GM18517 (cell line): ENCODE results near the gene CMIP.

ENCODE experiments used
- ATAC-seq: cut with Tn5 transposase; IDR thresholded peaks from one replicate; pipeline ENCODE4 v1.9.1; 2021; ENCODE audit warnings: mild to moderate bottlenecking, moderate library complexity; ENCODE audit not compliant: unreplicated experiment

CMIP gene

DNA sequence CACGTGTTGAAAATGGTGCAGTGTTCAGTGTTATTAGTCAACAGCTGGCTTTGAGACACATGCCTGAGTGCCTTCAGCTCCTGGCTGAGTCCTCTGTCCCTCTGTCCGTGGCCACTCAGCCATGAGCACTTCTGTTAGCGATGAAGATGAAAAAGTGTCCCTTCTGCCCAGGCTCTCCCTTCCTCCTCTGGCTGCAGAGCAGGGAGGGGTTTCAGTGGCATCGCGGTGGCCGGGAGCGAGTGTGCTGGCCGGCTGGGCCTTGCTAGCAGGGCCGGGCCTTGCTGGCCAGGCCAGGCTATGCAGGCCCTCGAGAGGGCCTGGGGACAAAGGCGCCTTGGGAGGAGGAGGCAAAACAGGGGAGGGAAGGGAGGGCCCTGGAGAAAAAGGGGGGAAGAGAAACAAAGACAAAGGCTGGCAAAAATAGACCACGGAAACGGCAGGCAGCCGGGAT, 47.7 kb downstream of the CMIP start:
- no peak for ATAC-seq

- no peak for ATAC-seq
Observed at GRCh38 chr16:81492965-81493754, 48.6 kb downstream of the CMIP start.

DNA sequence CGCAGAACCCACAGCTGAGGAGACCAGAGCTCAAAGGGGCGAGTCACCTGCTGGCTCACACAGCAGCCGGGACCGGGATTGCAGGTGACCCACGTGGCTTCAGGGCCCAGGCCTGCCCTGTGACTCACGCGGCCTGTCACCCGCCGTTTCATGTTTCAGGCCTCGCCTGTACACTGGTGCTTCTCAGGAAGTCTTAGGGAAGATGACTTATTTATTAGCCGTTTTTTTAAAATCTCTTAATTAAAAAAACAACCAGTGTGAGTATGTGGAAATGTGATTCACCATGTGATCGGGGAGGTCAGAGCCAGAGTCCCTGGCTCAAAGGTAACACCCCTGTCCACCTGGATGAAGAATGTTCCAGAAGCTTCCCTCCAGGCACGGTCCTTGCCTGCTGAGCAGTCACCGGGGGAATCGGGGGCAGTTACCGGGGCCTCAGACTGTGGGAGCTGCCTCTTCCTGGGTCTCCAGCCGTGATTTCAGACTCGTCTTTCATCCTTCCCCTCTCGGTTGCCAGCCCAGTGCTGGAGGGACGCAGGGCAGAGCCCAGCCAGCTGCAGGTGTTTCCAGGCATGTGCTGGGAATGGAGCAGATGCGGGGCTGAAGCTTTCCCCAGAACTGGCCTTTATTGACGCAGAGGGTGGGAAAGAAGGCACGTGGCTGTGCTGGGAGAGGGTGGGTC, 49.3 kb downstream of the CMIP start:
- ATAC-seq: no peak

GRCh38 chr16:81494434-81494806, 49.8 kb downstream of the CMIP start:
- no peak for ATAC-seq

DNA sequence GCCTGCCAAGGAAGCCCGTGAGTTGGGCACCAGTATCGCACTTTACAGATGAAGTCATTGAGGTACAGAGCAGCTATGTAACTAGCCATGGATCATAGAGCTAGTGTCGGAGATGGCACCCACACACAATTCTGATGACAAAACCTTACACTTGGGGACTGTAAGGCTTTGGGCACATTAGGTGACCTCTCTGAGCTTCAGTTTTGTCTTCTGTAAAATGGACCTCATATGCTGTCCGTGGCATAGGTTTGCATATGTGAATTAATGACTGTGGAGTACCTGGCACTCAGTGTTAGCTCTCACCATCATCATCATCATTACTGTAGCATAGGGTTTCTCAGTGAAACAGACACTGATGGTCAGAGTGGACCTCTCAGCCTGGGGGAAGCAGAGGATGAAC, 50.3 kb downstream of the CMIP start:
- no peak for ATAC-seq

DNA sequence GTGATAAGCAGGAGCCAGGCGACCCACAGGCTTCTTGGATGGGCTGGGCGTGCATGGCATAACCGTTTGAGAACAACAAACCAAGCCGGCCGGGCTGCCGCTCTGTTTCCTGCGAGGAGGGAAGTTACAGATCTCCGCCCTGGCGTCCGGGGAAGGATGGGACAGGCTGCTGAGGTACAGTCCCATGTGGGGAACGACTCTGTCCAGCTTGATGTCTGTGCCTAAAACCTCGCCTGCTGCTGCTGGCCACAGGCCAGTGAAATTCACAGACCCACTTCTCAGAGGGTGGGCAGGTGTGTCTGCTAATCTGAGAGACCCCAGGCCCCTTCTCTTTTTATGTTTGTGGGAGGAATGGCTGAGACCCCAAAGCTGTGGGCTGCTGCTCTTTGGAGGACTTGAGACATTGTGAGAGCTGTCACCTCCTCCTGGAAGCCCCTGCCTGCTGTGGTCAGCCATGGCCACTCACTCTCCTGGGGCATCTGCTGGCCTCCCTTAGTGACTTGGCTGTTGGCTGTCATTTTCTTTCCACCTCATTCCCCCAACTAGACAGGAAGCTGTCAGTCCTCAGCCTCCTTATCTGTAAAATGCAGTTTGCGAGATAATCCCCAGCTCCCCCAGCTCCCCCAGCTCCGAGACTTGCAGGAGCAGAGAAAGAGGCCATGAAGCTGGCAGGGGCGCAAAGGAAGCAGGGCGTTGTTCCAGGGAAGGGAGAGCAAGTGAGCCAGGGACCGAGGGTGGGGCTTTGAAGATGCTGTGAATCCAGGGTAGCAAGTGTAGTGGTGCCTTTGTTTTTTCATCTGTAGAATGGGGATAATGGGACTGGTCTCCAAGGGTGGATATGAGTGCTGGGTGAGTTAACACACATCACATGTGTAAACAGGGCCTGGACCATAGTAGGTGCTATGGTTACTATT, 51.0 kb downstream of the CMIP start:
- ATAC-seq: no peak

GRCh38 chr16:81496321-81496720, 51.7 kb downstream of the CMIP start:
- ATAC-seq: no peak

- ATAC-seq: no peak
Observed at GRCh38 chr16:81496742-81497141, 52.1 kb downstream of the CMIP start.

- peak; percentile 59 for ATAC-seq
Observed at GRCh38 chr16:81497690-81498089, 53.1 kb downstream of the CMIP start.

DNA sequence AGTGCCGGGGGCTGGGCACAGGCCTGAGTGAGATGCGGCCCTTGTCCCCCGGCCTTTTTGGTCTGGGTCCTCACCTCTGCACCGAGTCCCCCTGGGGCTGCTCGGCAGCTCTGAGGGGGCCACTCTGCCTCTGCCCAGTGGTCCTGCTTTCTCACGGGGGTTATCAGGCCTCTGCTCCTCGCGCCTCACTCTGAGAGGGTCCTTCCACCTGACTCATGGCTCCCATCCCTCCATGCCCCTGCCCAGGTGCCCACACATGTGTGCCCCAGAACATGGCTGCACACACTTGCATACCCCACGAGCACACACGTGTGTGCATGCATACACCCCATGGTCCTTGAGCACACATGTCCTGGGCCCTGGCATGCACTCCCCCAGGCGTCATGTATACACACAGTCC, 53.7 kb downstream of the CMIP start:
- no peak for ATAC-seq

GRCh38 chr16:81499576-81500380, 55.2 kb downstream of the CMIP start:
- ATAC-seq: no peak

GRCh38 chr16:81500833-81501521, 56.4 kb downstream of the CMIP start:
- ATAC-seq: no peak

DNA sequence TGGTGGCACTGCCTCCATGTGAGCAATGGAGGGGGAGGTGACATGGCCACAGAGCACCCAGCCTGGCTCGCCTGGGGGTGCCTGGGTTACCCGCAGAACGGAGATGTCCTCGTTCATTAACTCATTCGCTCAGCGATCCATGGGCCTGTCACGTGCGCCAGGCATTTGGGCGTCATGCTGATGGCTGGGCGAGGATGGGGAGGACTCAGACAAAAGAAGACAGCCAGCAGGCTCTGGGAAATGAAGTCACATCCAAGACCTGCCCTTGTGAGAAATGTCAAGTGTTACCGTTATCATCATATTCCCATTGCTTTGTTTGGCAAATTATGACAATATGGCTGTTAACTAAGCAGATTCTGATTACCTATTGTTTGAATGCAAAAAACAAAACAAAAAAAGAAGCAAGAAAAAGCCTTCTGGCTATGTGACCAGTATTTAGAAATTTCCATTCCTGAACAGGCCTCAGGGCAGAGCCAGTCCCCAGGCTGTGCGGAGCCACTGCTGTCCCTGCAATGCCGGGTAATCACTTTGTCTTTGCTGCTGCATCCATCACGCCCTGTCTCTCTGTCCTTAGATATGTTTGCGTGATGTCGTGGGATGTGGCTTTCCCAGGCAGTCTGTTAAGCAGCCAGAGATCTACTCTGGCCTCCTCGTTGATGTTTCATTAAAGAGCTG, 57.9 kb downstream of the CMIP start:
- no peak for ATAC-seq

- peak; percentile 78 for ATAC-seq
Observed at GRCh38 chr16:81505011-81505661, 60.5 kb downstream of the CMIP start.

DNA sequence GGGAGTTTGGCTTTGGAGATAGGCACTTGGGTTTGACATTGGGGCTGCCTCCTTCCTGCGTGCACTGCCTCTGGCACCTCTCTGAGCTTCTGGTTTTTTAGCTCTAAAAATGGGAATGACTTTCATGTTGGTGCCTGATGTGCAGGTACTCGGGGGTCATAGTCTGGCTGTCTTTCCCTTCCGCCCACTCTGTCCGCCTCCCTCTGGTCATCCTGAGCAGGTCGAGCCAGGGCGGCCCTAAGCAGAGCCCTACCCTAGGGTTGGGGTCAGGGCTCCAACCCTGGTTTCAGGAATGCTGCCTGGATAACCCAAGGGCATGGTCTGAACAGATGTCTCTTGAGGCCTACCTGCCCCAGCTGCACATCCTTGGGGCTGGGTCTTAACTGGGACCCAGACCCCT, 64.8 kb downstream of the CMIP start:
- no peak for ATAC-seq

- ATAC-seq: no peak
Observed at GRCh38 chr16:81510016-81510415, 65.4 kb downstream of the CMIP start.

- no peak for ATAC-seq
Observed at GRCh38 chr16:81511371-81511770, 66.8 kb downstream of the CMIP start.

- no peak for ATAC-seq
Observed at GRCh38 chr16:81513204-81514040, 68.8 kb downstream of the CMIP start.
